Activated CD4-positive, alpha-beta T cell treated with anti-CD3 and anti-CD28 coated beads, Interleukin-10, Interleukin-2, amounts not matched to agents 100 ng/mL and 50 ng/mL, durations not matched to agents 16 hours and 8 hours (primary cell): Measurements from ENCODE around the gene ACTL7A.
A peak's percentile ranks its signal among the peaks of the same experiment; 100 is the strongest.
"Not testable (repeated sequence)": the region's sequence is repeated elsewhere in the genome, so short reads cannot be mapped to it uniquely, and the experiment has no call there.

Experiments used
- DNase-seq: peaks from one replicate; pipeline ENCODE4 v3.0.0-alpha.2; 2020

The ACTL7A gene

GRCh38 chr9:108882052-108882888 lies 20.2 kb downstream of the ACTL7A start:
- DNase-seq: no peak

- DNase-seq: no peak
These were observed 21.0 kb downstream of the ACTL7A start for GRCh38 chr9:108883085-108883484.

GRCh38 chr9:108884701-108885100 lies 22.6 kb downstream of the ACTL7A start:
- no peak for DNase-seq

- peak; percentile 66 for DNase-seq
These were observed 23.7 kb downstream of the ACTL7A start for GRCh38 chr9:108885643-108886348.

- not testable (repeated sequence) for DNase-seq
These were observed 24.7 kb downstream of the ACTL7A start for GRCh38 chr9:108886594-108887271.

GRCh38 chr9:108889649-108890067 lies 27.6 kb downstream of the ACTL7A start:
- DNase-seq: peak; percentile 8

- DNase-seq: no peak
These were observed 32.3 kb downstream of the ACTL7A start for GRCh38 chr9:108894225-108894997.

GRCh38 chr9:108897324-108898096 lies 35.4 kb downstream of the ACTL7A start:
- no peak for DNase-seq

- DNase-seq: not testable (repeated sequence)
These were observed 37.1 kb downstream of the ACTL7A start for GRCh38 chr9:108899023-108899695.

GRCh38 chr9:108900176-108900575 lies 38.1 kb downstream of the ACTL7A start:
- DNase-seq: no peak

GRCh38 chr9:108903420-108904103 lies 41.5 kb downstream of the ACTL7A start:
- DNase-seq: no peak

- no peak for DNase-seq
These were observed 42.1 kb downstream of the ACTL7A start for GRCh38 chr9:108904161-108904560.

- DNase-seq: no peak
These were observed 43.4 kb downstream of the ACTL7A start for GRCh38 chr9:108905494-108905893.

- DNase-seq: no peak
These were observed 48.3 kb downstream of the ACTL7A start for GRCh38 chr9:108910402-108910801.

- DNase-seq: no peak
These were observed 48.8 kb downstream of the ACTL7A start for GRCh38 chr9:108910914-108911313.

- DNase-seq: no peak
These were observed 49.8 kb downstream of the ACTL7A start for GRCh38 chr9:108911820-108912219.
